Prostate gland (tissue), 2 donors: ENCODE results near the gene HKDC1. TPM values are rescaled to one million over a fixed set of nuclear protein-coding genes. Genes with fewer than 3 reads are reported as not detected.

ENCODE experiments used
- DNase-seq: peaks from one replicate; pipeline ENCODE4 v3.0.0-alpha.2; 2019; ENCODE audit warnings: low spot score
- H3K27ac ChIP-seq, 2 donors: fragments of 200-600 bp; sonication (generic); 2 replicates each; pipeline ENCODE4 v1.5.1; 2017 to 2019
- H3K27me3 ChIP-seq: fragments of 200-600 bp; sonication (generic); replicated peaks from 2 replicates; pipeline ENCODE4 v1.5.1; 2019; ENCODE audit not compliant: insufficient read depth
- H3K36me3 ChIP-seq, 2 donors: fragments of 200-600 bp; sonication (generic); 1 replicate in 1 of 2; 2 replicates in 1 of 2; pipeline versions ENCODE4 v1.5.1 to v1.8.1; 2017 to 2019
- H3K4me1 ChIP-seq: fragments of 200-600 bp; sonication (generic); replicated peaks from 2 replicates; pipeline ENCODE4 v1.5.1; 2019
- H3K4me3 ChIP-seq, 2 donors: fragments of 200-600 bp; sonication (generic); 2 replicates each; pipeline ENCODE4 v1.5.1; 2017 to 2019
- H3K9me3 ChIP-seq: fragments of 200-600 bp; sonication (generic); 2 replicates; pipeline ENCODE4 v1.5.1; 2017
- POLR2A ChIP-seq: fragments of 450-650 bp; IDR thresholded peaks from one replicate; pipeline ENCODE4 v1.6.1; 2016; ENCODE audit warnings: antibody characterized with exemption, mild to moderate bottlenecking
- POLR2AphosphoS5 ChIP-seq: sonication (generic); formaldehyde crosslinking; IDR thresholded peaks from one replicate; pipeline ENCODE4 v1.6.1; 2017; ENCODE audit warnings: antibody characterized with exemption
- WGBS: methylation state at CpG from one replicate; pipeline ENCODE4 v1.1.5; 2018; 5-methylcytosine and 5-hydroxymethylcytosine counted together
- intact Hi-C: fragments of 100-400 bp; cut with DNase I; formaldehyde crosslinking; loops from one replicate; pipeline ENCODE4 v1.14.2; 2022
- total RNA-seq, 2 donors: library from RNA; depleted of rRNA; stranded (reverse); fragments of >200 nt; gene quantifications; one replicate each; pipeline ENCODE4 v1.1.0, GENCODE V29; 2016
- TF ChIP-seq, protein P1 (sequence below), 4 experiments: fragments of 200-600 bp in 2 of 4; fragments of 450-650 bp in 2 of 4; sonication (generic) in 2 of 4; IDR thresholded peaks; 1 replicate in 3 of 4; 2 replicates in 1 of 4; pipeline ENCODE4 v1.5.1; 2016 to 2019; ENCODE audit warnings: antibody characterized with exemption in 4 of 4, mild to moderate bottlenecking in 2 of 4, moderate library complexity in 2 of 4

HKDC1 gene
- total RNA-seq, 2 donors from 2014 or later = 0.23 to 1.6 TPM

DNA sequence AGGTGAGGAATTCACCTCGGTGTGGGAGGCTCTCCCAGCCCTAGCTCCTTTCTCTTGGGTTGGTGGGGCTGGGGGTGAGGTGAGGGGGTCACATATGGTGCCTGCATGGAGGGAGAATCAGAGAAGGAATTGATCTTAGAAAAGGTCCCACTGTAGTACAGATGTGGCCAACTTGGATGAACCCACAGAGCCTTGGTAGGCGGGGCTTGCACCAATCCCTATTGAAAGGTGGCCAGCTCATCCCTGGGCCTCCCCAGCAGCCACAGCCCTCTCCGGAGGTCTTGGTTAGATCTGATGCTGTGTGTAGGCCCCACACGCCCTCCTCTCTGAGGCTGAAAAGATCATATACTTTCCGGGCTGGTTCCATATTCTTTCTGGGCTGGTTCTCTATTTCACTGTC is 19.0 kb downstream of the HKDC1 start:
- DNase-seq = no peak
- Histone ChIP-seq H3K4me3 (no peak overlapping the region), H3K27ac (no peak overlapping the region), H3K9me3 (no peaks in the 10 kb centered on the region), H3K27me3 (no peaks in the 10 kb centered on the region), H3K36me3 (no peaks in the 10 kb centered on the region), H3K4me1 (no peaks in the 10 kb centered on the region)
- intact Hi-C loops = loop anchor here (5.0 kb wide), 3 partner anchors 78 to 403 kb away; no protein-coding TSS in a partner anchor
- WGBS = 70% methylated on average over 5 of the region's 5 CpGs
- TF ChIP-seq, protein P1, sequence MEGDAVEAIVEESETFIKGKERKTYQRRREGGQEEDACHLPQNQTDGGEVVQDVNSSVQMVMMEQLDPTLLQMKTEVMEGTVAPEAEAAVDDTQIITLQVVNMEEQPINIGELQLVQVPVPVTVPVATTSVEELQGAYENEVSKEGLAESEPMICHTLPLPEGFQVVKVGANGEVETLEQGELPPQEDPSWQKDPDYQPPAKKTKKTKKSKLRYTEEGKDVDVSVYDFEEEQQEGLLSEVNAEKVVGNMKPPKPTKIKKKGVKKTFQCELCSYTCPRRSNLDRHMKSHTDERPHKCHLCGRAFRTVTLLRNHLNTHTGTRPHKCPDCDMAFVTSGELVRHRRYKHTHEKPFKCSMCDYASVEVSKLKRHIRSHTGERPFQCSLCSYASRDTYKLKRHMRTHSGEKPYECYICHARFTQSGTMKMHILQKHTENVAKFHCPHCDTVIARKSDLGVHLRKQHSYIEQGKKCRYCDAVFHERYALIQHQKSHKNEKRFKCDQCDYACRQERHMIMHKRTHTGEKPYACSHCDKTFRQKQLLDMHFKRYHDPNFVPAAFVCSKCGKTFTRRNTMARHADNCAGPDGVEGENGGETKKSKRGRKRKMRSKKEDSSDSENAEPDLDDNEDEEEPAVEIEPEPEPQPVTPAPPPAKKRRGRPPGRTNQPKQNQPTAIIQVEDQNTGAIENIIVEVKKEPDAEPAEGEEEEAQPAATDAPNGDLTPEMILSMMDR (IDR thresholded peaks at IDR 0.05) = no peak
- TF ChIP-seq POLR2A (no peak), POLR2AphosphoS5 (no peak)

DNA sequence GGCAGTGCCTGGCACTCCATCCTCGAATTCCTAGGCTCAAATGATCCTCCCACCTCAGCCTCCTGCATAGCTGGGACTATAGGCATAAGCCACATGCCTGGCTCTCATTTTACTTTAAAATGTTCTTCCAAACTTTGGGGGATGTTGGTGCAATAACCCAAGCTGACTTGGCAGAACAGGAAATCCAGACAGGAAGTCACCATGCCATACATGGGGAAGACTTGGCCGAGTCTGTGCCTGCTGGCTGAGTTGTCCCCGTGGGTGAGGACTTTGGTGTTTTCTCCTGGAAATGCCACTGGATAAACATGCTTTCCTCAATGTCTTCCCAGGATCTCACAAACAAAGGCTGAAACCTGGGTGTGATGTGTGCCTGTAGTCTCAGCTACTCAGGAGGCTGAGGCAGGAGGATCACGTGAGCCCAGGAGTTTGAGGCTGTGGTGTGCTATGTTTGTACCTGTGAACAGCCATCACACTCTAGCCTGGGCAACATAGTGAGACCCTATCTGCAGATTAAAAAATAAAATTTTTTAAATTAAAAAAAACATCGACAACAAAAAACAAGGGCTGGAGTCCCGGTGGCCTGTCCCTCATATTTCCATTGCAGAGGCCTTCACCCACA is 19.8 kb downstream of the HKDC1 start:
- TF ChIP-seq POLR2A = no peak
- TF ChIP-seq, protein P1 (IDR thresholded peaks at IDR 0.05) = no peak
- no peak for TF ChIP-seq POLR2AphosphoS5
- Histone ChIP-seq H3K36me3 (no peaks in the 10 kb centered on the region), H3K4me1 (no peaks in the 10 kb centered on the region), H3K4me3 (no peak overlapping the region), H3K9me3 (no peaks in the 10 kb centered on the region), H3K27me3 (no peaks in the 10 kb centered on the region), H3K27ac (no peak overlapping the region)
- 65% methylated on average over 6 of the region's 6 CpGs for WGBS
- no peak for DNase-seq
- intact Hi-C loops = loop anchor here (5.0 kb wide), 3 partner anchors 77 to 402 kb away; no protein-coding TSS in a partner anchor

DNA sequence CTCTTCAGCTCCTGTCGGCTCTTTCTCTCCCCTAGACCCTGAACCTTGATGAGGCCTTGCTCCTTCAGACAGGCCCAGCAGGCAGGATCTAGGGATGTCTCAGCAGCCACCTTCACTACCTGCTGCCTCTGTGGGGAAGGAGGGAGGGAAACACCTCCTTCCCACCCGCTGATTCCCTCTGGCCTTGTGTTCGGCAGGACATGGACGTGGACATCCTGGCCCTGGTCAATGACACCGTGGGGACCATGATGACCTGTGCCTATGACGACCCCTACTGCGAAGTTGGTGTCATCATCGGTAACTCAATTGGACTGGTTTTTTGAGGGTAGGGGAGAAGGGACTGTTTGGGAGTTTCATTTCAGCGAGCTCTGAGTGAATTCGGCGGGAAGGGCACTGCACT is 20.3 kb downstream of the HKDC1 start:
- intact Hi-C loops = no loop called here
- no peak for TF ChIP-seq POLR2A
- no peak for TF ChIP-seq POLR2AphosphoS5
- TF ChIP-seq, protein P1 (IDR thresholded peaks at IDR 0.05) = no peak
- WGBS = 96% methylated on average over 11 of the region's 11 CpGs

DNA sequence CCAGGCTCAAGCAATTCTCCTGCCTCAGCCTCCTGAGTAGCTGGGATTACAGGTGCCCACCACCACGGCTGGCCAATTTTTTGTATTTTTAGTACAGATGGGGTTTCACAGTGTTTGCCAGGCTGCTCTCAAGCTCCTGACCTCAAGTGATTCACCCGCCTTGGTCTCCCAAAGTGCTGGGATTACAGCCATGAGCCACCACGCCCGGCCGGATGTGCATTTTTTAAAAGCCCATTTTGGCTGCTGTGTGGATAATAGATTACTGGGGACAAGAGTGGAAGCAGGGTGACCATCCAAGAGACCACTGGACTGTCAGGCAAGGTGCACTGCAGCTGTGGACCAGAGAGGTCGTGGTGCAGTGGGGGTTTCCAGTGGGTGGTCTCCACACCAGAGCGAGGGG is 21.4 kb downstream of the HKDC1 start:
- H3K9me3 ChIP-seq = no peaks in the 10 kb centered on the region
- intact Hi-C loops = no loop called here

More for the DNA sequence above, 20.3 kb downstream of the HKDC1 start:
- Histone ChIP-seq H3K27ac (no peak overlapping the region), H3K36me3 (no peaks in the 10 kb centered on the region), H3K27me3 (no peaks in the 10 kb centered on the region), H3K9me3 (no peaks in the 10 kb centered on the region), H3K4me3 (no peak overlapping the region), H3K4me1 (no peaks in the 10 kb centered on the region)
- no peak for DNase-seq

More for the DNA sequence above, 21.4 kb downstream of the HKDC1 start:
- DNase-seq = no peak
- Histone ChIP-seq H3K4me3 (no peak overlapping the region), H3K4me1 (no peaks in the 10 kb centered on the region), H3K27ac (no peak overlapping the region), H3K36me3 (no peaks in the 10 kb centered on the region), H3K27me3 (no peaks in the 10 kb centered on the region)
- no peak for TF ChIP-seq POLR2AphosphoS5
- no peak for TF ChIP-seq POLR2A
- TF ChIP-seq, protein P1 (IDR thresholded peaks at IDR 0.05) = no peak
- WGBS = 86% methylated on average over 7 of the region's 7 CpGs
